ENCODE results near the gene HMCN2.
A peak's percentile ranks its signal among the peaks of the same experiment; 100 is the strongest.

The HMCN2 gene

GRCh38 chr9:130264414-130265350 is 878 bp upstream of the HMCN2 start:
- DNase-seq: no peak
- Mint-ChIP-seq H3K27me3 (ENCODE audit: low read depth, poor library complexity) (peaks cover 86% of the 10 kb centered on the region), H3K9me3 (no peaks in the 10 kb centered on the region), H3K36me3 (ENCODE audit: low read depth) (no peaks in the 10 kb centered on the region), H3K4me3 (peak overlapping the region; percentile 60), H3K27ac (no peak overlapping the region), H3K4me1 (peaks cover 57% of the 10 kb centered on the region)
- no peak for TF ChIP-seq CTCF (IDR thresholded peaks at IDR 0.05)

- H3K27ac Mint-ChIP-seq: no peak overlapping the region
- peaks cover 93% of the 10 kb centered on the region for H3K27me3 Mint-ChIP-seq (ENCODE audit: low read depth, poor library complexity)
- no peaks in the 10 kb centered on the region for H3K9me3 Mint-ChIP-seq
- no peak for TF ChIP-seq CTCF (IDR thresholded peaks at IDR 0.05)
- H3K4me3 Mint-ChIP-seq: peak overlapping the region; percentile 82
- no peak for DNase-seq
- no peaks in the 10 kb centered on the region for H3K36me3 Mint-ChIP-seq (ENCODE audit: low read depth)
- peaks cover 43% of the 10 kb centered on the region for H3K4me1 Mint-ChIP-seq
These were observed 907 bp downstream of the HMCN2 start for GRCh38 chr9:130266236-130267098.

GRCh38 chr9:130267930-130268329 is 2.4 kb downstream of the HMCN2 start:
- DNase-seq: no peak
- Mint-ChIP-seq H3K27ac (no peak overlapping the region), H3K4me1 (peaks cover 32% of the 10 kb centered on the region), H3K27me3 (ENCODE audit: low read depth, poor library complexity) (peaks cover 91% of the 10 kb centered on the region), H3K36me3 (ENCODE audit: low read depth) (no peaks in the 10 kb centered on the region), H3K4me3 (no peak overlapping the region), H3K9me3 (no peaks in the 10 kb centered on the region)
- no peak for TF ChIP-seq CTCF (IDR thresholded peaks at IDR 0.05)

- peaks cover 25% of the 10 kb centered on the region for H3K4me1 Mint-ChIP-seq
- no peak overlapping the region for H3K4me3 Mint-ChIP-seq
- no peak for TF ChIP-seq CTCF (IDR thresholded peaks at IDR 0.05)
- H3K27ac Mint-ChIP-seq: no peak overlapping the region
- H3K36me3 Mint-ChIP-seq (ENCODE audit: low read depth): no peaks in the 10 kb centered on the region
- no peak for DNase-seq
- no peaks in the 10 kb centered on the region for H3K9me3 Mint-ChIP-seq
- peaks cover 85% of the 10 kb centered on the region for H3K27me3 Mint-ChIP-seq (ENCODE audit: low read depth, poor library complexity)
These were observed 3.1 kb downstream of the HMCN2 start for GRCh38 chr9:130268521-130269211.

- Mint-ChIP-seq H3K4me1 (peaks cover 17% of the 10 kb centered on the region), H3K4me3 (no peak overlapping the region), H3K27me3 (ENCODE audit: low read depth, poor library complexity) (peaks cover 60% of the 10 kb centered on the region)
These were observed 5.9 kb downstream of the HMCN2 start for GRCh38 chr9:130271473-130271872.

More at GRCh38 chr9:130271473-130271872, 5.9 kb downstream of the HMCN2 start:
- Mint-ChIP-seq H3K36me3 (ENCODE audit: low read depth) (no peaks in the 10 kb centered on the region), H3K27ac (no peak overlapping the region), H3K9me3 (no peaks in the 10 kb centered on the region)
- no peak for DNase-seq
- TF ChIP-seq CTCF (IDR thresholded peaks at IDR 0.05): no peak

Measured in nephron progenitor cell (in vitro differentiated cells).